Dendritic cell treated with granulocyte-macrophage colony-stimulating factor and Interleukin-4, amounts not matched to agents 40 ng/mL and 50 ng/mL, for 4 days (primary cell): ENCODE measurements around the gene SMARCC1.

Experiments
- H3K27ac Mint-ChIP-seq: one replicate; pipeline ENCODE4 v1.8.0; 2022; ENCODE audit warnings: mild to moderate bottlenecking, mixed read lengths
- H3K27me3 Mint-ChIP-seq: one replicate; pipeline ENCODE4 v1.8.0; 2022; ENCODE audit warnings: mild to moderate bottlenecking, mixed read lengths
- H3K36me3 Mint-ChIP-seq: one replicate; pipeline ENCODE4 v1.8.0; 2022; ENCODE audit warnings: low read depth, mixed read lengths
- H3K4me1 Mint-ChIP-seq: one replicate; pipeline ENCODE4 v1.8.0; 2022; ENCODE audit warnings: low read depth, mixed read lengths
- H3K4me3 Mint-ChIP-seq: one replicate; pipeline ENCODE4 v1.8.0; 2022; ENCODE audit warnings: mild to moderate bottlenecking, moderate library complexity, mixed read lengths
- H3K9me3 Mint-ChIP-seq: one replicate; pipeline ENCODE4 v1.8.0; 2022; ENCODE audit warnings: mixed read lengths
- intact Hi-C: fragments of 100-400 bp; cut with micrococcal nuclease; formaldehyde crosslinking; loops from one replicate; pipeline ENCODE4 v1.15.0; 2022

The SMARCC1 gene

GRCh38 chr3:47622671-47623461 lies 158.8 kb downstream of the SMARCC1 start:
- intact Hi-C loops: no loop called here
- Mint-ChIP-seq H3K36me3 (peaks cover 91% of the 10 kb centered on the region), H3K4me3 (no peak overlapping the region), H3K27ac (no peak overlapping the region), H3K9me3 (no peaks in the 10 kb centered on the region), H3K27me3 (no peaks in the 10 kb centered on the region), H3K4me1 (no peaks in the 10 kb centered on the region)

- Mint-ChIP-seq H3K27me3 (no peaks in the 10 kb centered on the region), H3K27ac (no peak overlapping the region), H3K9me3 (no peaks in the 10 kb centered on the region), H3K4me1 (no peaks in the 10 kb centered on the region), H3K36me3 (peaks cover 55% of the 10 kb centered on the region), H3K4me3 (no peak overlapping the region)
- intact Hi-C loops: no loop called here
These were observed 164.3 kb downstream of the SMARCC1 start for GRCh38 chr3:47617086-47618010.

- no peaks in the 10 kb centered on the region for H3K4me1 Mint-ChIP-seq
- no peaks in the 10 kb centered on the region for H3K9me3 Mint-ChIP-seq
- no peaks in the 10 kb centered on the region for H3K27me3 Mint-ChIP-seq
- H3K4me3 Mint-ChIP-seq: no peak overlapping the region
- peaks cover 51% of the 10 kb centered on the region for H3K36me3 Mint-ChIP-seq
- H3K27ac Mint-ChIP-seq: no peak overlapping the region
- intact Hi-C loops: no loop called here
These were observed 166.9 kb downstream of the SMARCC1 start for GRCh38 chr3:47614788-47615187.

GRCh38 chr3:47613722-47614121 lies 168.0 kb downstream of the SMARCC1 start:
- H3K27me3 Mint-ChIP-seq: no peaks in the 10 kb centered on the region
- intact Hi-C loops: no loop called here
- no peak overlapping the region for H3K4me3 Mint-ChIP-seq
- peaks cover 51% of the 10 kb centered on the region for H3K36me3 Mint-ChIP-seq
- H3K27ac Mint-ChIP-seq: no peak overlapping the region
- no peaks in the 10 kb centered on the region for H3K4me1 Mint-ChIP-seq
- no peaks in the 10 kb centered on the region for H3K9me3 Mint-ChIP-seq

GRCh38 chr3:47612879-47613278 lies 168.8 kb downstream of the SMARCC1 start:
- Mint-ChIP-seq H3K36me3 (peaks cover 51% of the 10 kb centered on the region), H3K27me3 (no peaks in the 10 kb centered on the region), H3K27ac (no peak overlapping the region), H3K9me3 (no peaks in the 10 kb centered on the region), H3K4me1 (no peaks in the 10 kb centered on the region), H3K4me3 (no peak overlapping the region)
- intact Hi-C loops: no loop called here

- Mint-ChIP-seq H3K27me3 (no peaks in the 10 kb centered on the region), H3K4me1 (no peaks in the 10 kb centered on the region), H3K9me3 (no peaks in the 10 kb centered on the region), H3K4me3 (no peak overlapping the region), H3K36me3 (peaks cover 49% of the 10 kb centered on the region), H3K27ac (no peak overlapping the region)
- intact Hi-C loops: no loop called here
These were observed 169.5 kb downstream of the SMARCC1 start for GRCh38 chr3:47612178-47612577.

- H3K4me1 Mint-ChIP-seq: no peaks in the 10 kb centered on the region
- H3K9me3 Mint-ChIP-seq: no peaks in the 10 kb centered on the region
- no peaks in the 10 kb centered on the region for H3K27me3 Mint-ChIP-seq
- H3K36me3 Mint-ChIP-seq: peaks cover 52% of the 10 kb centered on the region
- H3K4me3 Mint-ChIP-seq: no peak overlapping the region
- intact Hi-C loops: no loop called here
- no peak overlapping the region for H3K27ac Mint-ChIP-seq
These were observed 170.1 kb downstream of the SMARCC1 start for GRCh38 chr3:47611576-47611975.

GRCh38 chr3:47610583-47610982 lies 171.1 kb downstream of the SMARCC1 start:
- Mint-ChIP-seq H3K4me3 (no peak overlapping the region), H3K4me1 (no peaks in the 10 kb centered on the region), H3K36me3 (peaks cover 61% of the 10 kb centered on the region), H3K27me3 (no peaks in the 10 kb centered on the region), H3K27ac (no peak overlapping the region), H3K9me3 (no peaks in the 10 kb centered on the region)
- intact Hi-C loops: no loop called here

GRCh38 chr3:47607335-47607734 lies 174.4 kb downstream of the SMARCC1 start:
- no peaks in the 10 kb centered on the region for H3K27me3 Mint-ChIP-seq
- H3K36me3 Mint-ChIP-seq: peaks cover 92% of the 10 kb centered on the region
- no peaks in the 10 kb centered on the region for H3K9me3 Mint-ChIP-seq
- intact Hi-C loops: no loop called here
- no peak overlapping the region for H3K4me3 Mint-ChIP-seq
- H3K4me1 Mint-ChIP-seq: no peaks in the 10 kb centered on the region
- H3K27ac Mint-ChIP-seq: no peak overlapping the region

- no peaks in the 10 kb centered on the region for H3K9me3 Mint-ChIP-seq
- no peak overlapping the region for H3K27ac Mint-ChIP-seq
- no peaks in the 10 kb centered on the region for H3K4me1 Mint-ChIP-seq
- H3K36me3 Mint-ChIP-seq: peaks cover 91% of the 10 kb centered on the region
- H3K27me3 Mint-ChIP-seq: no peaks in the 10 kb centered on the region
- H3K4me3 Mint-ChIP-seq: no peak overlapping the region
- intact Hi-C loops: no loop called here
These were observed 175.5 kb downstream of the SMARCC1 start for GRCh38 chr3:47606165-47606564.

GRCh38 chr3:47605652-47606051 lies 176.0 kb downstream of the SMARCC1 start:
- no peak overlapping the region for H3K27ac Mint-ChIP-seq
- peaks cover 94% of the 10 kb centered on the region for H3K36me3 Mint-ChIP-seq

GRCh38 chr3:47604145-47604544 lies 177.5 kb downstream of the SMARCC1 start:
- peaks cover 85% of the 10 kb centered on the region for H3K36me3 Mint-ChIP-seq
- H3K27me3 Mint-ChIP-seq: no peaks in the 10 kb centered on the region
- intact Hi-C loops: no loop called here
- no peak overlapping the region for H3K4me3 Mint-ChIP-seq
- no peaks in the 10 kb centered on the region for H3K9me3 Mint-ChIP-seq
- no peaks in the 10 kb centered on the region for H3K4me1 Mint-ChIP-seq
- no peak overlapping the region for H3K27ac Mint-ChIP-seq

More at GRCh38 chr3:47605652-47606051, 176.0 kb downstream of the SMARCC1 start:
- Mint-ChIP-seq H3K9me3 (no peaks in the 10 kb centered on the region), H3K4me3 (no peak overlapping the region), H3K27me3 (no peaks in the 10 kb centered on the region), H3K4me1 (no peaks in the 10 kb centered on the region)
- intact Hi-C loops: no loop called here

- H3K27ac Mint-ChIP-seq: no peak overlapping the region
- H3K4me1 Mint-ChIP-seq: no peaks in the 10 kb centered on the region
- H3K4me3 Mint-ChIP-seq: no peak overlapping the region
- peaks cover 84% of the 10 kb centered on the region for H3K36me3 Mint-ChIP-seq
- no peaks in the 10 kb centered on the region for H3K27me3 Mint-ChIP-seq
- no peaks in the 10 kb centered on the region for H3K9me3 Mint-ChIP-seq
- intact Hi-C loops: no loop called here
These were observed 178.4 kb downstream of the SMARCC1 start for GRCh38 chr3:47603332-47603731.

- no peak overlapping the region for H3K4me3 Mint-ChIP-seq
- H3K27me3 Mint-ChIP-seq: no peaks in the 10 kb centered on the region
- no peaks in the 10 kb centered on the region for H3K4me1 Mint-ChIP-seq
- intact Hi-C loops: no loop called here
- peaks cover 83% of the 10 kb centered on the region for H3K36me3 Mint-ChIP-seq
- H3K27ac Mint-ChIP-seq: no peak overlapping the region
- H3K9me3 Mint-ChIP-seq: no peaks in the 10 kb centered on the region
These were observed 180.4 kb downstream of the SMARCC1 start for GRCh38 chr3:47601281-47601680.
